ENCODE measurements around the gene MAP3K13. TPM values are rescaled to one million over a fixed set of nuclear protein-coding genes. Genes with fewer than 3 reads are reported as not detected.

MAP3K13 gene
- total RNA-seq, 1 experiment from 2014 or later: 10.6 TPM

GRCh38 chr3:185387646-185388045, 24.7 kb downstream of the MAP3K13 start:
- H3K27ac Mint-ChIP-seq: no peak overlapping the region
- Histone ChIP-seq H4K20me1 (ENCODE audit: control insufficient read depth, insufficient read depth, insufficient read length) (no peaks in the 10 kb centered on the region), H2BK120ac (ENCODE audit: low read depth, low read length, poor library complexity, severe bottlenecking) (no peak overlapping the region), H3K9me3 (ENCODE audit: control insufficient read depth, low read depth, low read length) (no peaks in the 10 kb centered on the region), H4K8ac (replicated peaks; ENCODE audit: insufficient read length, low read depth, low read length) (no peak overlapping the region), H4K91ac (ENCODE audit: insufficient read length, low read depth, low read length) (no peak overlapping the region), H2AK5ac (ENCODE audit: insufficient read length, low read length) (no peak overlapping the region), H4K5ac (ENCODE audit: insufficient read length, low read depth, low read length) (no peak overlapping the region), H3K79me1 (ENCODE audit: insufficient read depth, low read depth, low read length, poor library complexity, severe bottlenecking) (no peaks in the 10 kb centered on the region), H3K9ac (ENCODE audit: extremely low read depth, insufficient read length, low read length) (no peak overlapping the region), H3K23me2 (ENCODE audit: insufficient read length, low read depth, low read length, poor library complexity, severe bottlenecking) (no peaks in the 10 kb centered on the region), H2BK5ac (ENCODE audit: insufficient read length, low read length) (no peak overlapping the region), H3K56ac (ENCODE audit: insufficient read length, low read depth, low read length) (no peak overlapping the region), H3K4ac (ENCODE audit: low read depth, low read length) (no peak overlapping the region), H3T11ph (ENCODE audit: low read length) (no peak overlapping the region), H3K14ac (ENCODE audit: insufficient read depth, low read length) (no peak overlapping the region), H3K23ac (ENCODE audit: insufficient read length, low read depth, low read length) (no peak overlapping the region), H3K18ac (ENCODE audit: insufficient read length, low read depth, low read length) (no peak overlapping the region), H2BK15ac (ENCODE audit: low read depth, low read length) (no peak overlapping the region), H3K27me3 (ENCODE audit: insufficient read depth, low read length) (no peaks in the 10 kb centered on the region), H3K79me2 (ENCODE audit: insufficient read depth, low read length) (no peaks in the 10 kb centered on the region), H3K4me2 (ENCODE audit: insufficient read depth, insufficient read length, low read length) (no peak overlapping the region), H3K4me1 (ENCODE audit: insufficient read depth, low read length) (no peaks in the 10 kb centered on the region), H3K27ac (ENCODE audit: insufficient read length, low read depth, low read length) (no peak overlapping the region), H2BK12ac (ENCODE audit: insufficient read length, low read depth, low read length) (no peak overlapping the region), H2AFZ (ENCODE audit: low read length) (no peak overlapping the region), H2BK20ac (ENCODE audit: low read depth, low read length, poor library complexity, severe bottlenecking) (no peak overlapping the region)
- peaks cover 0 to 4% of the 10 kb centered on the region in 2 experiments; a peak in 1 of 4 replicates for H3K4me1 Mint-ChIP-seq
- no peaks in the 10 kb centered on the region; a peak in 2 of 5 replicates for H3K9me3 Mint-ChIP-seq
- TF ChIP-seq, protein P1, sequence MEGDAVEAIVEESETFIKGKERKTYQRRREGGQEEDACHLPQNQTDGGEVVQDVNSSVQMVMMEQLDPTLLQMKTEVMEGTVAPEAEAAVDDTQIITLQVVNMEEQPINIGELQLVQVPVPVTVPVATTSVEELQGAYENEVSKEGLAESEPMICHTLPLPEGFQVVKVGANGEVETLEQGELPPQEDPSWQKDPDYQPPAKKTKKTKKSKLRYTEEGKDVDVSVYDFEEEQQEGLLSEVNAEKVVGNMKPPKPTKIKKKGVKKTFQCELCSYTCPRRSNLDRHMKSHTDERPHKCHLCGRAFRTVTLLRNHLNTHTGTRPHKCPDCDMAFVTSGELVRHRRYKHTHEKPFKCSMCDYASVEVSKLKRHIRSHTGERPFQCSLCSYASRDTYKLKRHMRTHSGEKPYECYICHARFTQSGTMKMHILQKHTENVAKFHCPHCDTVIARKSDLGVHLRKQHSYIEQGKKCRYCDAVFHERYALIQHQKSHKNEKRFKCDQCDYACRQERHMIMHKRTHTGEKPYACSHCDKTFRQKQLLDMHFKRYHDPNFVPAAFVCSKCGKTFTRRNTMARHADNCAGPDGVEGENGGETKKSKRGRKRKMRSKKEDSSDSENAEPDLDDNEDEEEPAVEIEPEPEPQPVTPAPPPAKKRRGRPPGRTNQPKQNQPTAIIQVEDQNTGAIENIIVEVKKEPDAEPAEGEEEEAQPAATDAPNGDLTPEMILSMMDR (conservative IDR thresholded peaks at IDR 0.05): no peak
- no CpG with 5 or more reads among the region's 1 CpG for WGBS (ENCODE audit: extremely low coverage, insufficient read length, low lambda C conversion rate)
- H3K36me3 Mint-ChIP-seq (ENCODE audit: insufficient read depth in 1 of 3, low read depth in 3 of 3): no peaks in the 10 kb centered on the region
- no peak overlapping the region for H3K4me3 Mint-ChIP-seq
- no peak for DNase-seq
- peaks cover 8% of the 10 kb centered on the region for H3K27me3 Mint-ChIP-seq (ENCODE audit: low read depth)

Data from H9 (cell line).